LoVo (cell line): Measurements from ENCODE around the gene PRDM16.

ENCODE experiments used
- DNase-seq: peaks from one replicate; pipeline ENCODE4 v3.0.0-alpha.2; 2016; ENCODE audit warnings: low spot score

Gene PRDM16

DNA sequence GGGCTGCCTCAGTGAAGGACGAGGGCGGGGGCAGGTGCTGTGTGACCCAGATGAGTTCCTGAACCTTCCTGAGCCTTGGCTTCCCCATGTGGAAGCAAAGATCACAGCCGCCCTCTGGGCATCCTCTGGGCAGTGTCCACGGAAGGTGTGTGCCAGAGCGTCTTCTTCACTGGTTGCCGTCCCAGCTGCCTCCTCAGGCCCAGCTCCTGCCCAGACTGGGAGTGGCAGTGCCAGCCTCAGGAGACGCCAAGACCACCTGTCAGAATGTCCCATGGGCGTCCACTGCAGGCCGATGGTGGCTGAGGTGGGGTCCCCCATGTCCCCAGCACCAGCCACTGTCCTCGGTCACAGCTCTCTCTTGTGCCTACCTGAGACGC, 395.6 kb downstream of the PRDM16 start:
- no peak for DNase-seq

DNA sequence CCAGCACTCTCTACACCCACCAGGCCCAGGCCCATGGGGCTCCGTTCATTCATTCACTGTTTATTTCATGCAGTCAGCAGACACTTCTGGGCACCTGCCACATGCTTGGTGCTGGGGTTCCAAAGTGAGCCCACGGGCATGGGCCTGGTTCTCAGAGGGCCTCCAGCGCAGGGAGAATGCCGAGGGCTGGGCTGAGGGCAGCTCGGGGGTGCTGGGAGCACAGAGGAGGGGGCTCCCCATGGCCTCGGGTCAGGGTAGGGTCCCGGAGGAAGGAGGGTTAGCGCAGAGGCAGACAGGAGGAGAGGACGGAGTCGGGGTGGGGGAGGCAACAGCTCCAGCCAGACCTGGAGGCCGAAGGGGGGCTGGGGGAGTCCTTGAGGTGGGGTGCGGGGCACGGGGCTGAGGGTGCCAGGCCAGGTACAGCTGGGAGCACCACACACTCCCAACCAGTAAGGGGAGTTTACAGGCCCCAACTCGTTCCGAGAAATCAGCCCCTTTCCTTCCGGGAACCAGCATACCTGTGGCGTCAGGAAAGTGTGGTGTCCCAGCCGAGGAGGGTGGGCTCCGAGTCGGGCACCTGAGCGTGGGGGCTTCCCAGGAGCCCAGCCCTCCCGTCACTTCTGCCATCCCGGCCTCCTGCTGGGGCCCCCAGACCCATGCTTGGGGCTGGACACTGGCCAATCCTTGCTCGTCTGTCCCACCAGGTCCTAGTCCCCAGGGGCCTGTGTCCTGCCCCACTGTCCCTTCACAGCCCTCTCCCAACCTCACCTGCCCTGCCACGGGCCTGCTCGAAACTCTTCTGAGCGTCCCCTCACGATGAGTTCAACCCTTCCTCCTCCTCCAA, 396.3 kb downstream of the PRDM16 start:
- DNase-seq, result no peak

DNA sequence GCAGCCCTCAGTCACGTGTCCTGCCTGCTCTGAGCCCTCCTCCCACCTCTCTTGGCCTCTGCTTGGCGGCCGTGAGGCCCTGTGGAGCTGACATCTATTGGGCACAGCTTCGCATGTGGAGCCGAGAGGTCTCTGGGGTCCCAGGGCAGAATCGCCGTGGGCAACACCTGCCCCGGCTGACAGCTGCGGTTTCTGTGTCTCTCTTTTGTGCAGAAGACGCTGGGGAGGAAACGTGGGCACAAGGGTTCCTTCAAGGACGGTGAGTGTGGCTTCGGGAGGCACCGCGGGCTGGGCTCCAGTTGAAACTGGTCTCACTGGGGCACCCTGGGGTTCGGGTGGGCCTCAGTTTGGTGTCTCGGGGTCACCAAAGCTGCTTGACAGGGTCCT, 396.9 kb downstream of the PRDM16 start:
- no peak for DNase-seq

DNA sequence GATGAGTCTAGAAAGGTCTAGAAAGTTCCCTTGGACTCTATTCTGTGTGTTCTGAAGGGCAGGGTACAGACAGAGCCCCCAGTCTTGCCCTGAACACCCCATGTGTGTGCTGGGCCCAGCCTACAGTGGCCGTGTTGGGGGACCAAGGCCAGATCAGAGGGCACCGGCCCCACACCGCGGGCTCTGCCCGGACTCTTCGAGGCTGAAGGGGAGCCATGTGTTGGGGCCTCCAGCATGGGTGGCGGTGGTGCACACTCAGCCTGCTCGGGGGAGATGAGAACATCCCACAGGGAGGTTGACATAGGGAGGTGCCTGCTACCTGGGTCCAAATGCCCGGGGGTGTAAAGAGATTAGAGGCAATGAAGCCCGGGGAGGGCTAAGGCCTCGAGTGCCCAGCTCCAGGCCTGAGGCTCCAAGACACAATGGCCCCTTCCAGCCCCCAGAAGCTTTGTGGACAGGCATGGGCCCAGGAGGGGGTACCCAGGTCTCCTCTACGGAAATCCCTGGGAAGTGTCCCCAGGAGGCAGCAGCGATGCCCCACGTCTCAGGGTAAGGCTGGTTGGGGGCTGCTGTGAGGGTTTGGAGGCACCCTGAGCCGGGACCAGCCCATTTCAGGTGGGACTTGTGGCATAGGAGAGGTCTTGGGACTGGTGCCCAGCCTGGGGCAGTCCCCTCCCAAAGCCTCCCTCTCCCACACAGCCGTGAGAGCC, 397.5 kb downstream of the PRDM16 start:
- no peak for DNase-seq

DNA sequence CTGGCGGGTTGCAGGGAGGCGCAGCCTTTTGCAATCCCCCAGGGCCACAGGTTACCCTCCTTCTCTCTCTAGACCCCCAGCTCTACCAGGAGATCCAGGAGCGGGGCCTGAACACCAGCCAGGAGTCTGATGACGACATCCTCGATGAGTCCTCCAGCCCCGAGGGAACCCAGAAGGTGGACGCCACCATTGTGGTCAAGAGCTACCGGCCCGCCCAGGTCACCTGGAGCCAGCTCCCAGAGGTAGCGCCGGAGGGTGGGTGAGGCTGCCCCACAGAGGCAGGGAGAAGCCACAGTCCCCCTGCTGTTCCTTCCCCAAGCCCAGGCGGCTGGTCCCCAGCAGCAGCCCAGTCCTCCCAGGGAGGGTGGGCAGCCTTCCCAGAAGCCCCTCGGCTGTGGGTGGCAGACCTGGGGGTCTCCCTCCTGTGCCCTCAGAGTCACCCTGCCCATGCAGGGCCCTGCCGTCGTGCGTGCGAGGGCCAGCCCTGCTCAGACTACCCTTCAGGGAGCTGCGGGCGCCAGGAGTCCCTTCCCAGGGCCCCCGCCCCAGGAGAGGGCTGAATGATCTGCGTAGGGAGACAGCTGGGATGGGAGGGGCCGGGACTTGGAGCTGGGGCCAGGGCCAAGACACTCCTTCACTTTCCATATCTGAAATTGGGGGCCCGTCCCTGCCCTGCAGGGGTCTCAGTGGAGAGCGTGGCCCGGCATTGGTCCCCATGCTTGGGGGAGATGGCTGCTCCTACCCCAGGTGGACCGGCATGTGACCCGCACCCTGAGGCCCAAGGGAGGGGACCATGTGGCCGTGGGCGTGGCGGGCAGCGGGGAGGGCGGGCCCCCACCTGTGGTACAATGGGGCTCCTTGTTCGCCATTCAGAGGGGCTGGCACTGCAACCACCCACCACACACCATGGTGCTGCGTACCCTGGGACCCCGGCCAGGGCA, 398.4 kb downstream of the PRDM16 start:
- no peak for DNase-seq

DNA sequence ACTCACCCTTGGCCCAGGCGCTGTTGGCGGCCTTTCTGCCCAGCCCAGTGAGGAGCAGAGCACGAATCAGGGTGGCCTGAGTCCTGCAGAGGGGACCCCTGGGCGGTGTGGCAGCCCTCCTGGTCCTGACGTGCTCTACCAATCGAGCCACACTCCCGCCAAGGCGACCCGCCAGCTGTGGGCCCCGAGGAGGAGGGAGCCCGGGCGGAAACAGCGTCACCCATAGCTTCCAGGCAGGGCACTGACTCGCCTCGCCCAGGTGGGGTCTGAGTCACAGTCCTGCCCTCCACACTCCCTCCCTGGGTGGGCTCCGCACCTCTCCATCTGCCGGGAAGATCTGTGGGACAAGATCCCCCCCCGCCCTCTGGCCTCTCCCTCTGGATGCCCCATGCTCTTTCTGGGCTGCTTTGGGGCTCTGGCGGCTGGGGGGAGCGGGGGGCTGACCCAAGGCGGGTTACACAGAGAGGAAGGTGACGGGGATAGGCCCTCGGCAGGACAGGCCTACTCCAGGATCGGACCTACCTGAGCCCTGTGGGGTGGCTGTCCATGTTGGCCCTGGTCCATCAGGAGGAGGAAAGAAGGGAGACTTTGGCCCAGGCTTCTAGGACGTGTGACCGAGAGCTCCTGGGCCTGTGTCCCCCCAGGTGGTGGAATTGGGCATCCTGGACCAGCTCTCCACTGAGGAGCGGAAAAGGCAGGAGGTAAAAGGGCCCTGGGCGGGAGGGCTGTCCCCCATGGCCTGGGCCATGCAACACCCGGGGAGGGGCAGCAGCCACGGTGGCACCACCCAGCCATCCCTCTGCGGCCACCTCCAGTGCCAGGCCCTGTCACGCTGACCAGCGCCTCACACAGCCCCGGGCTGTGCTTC, 399.5 kb downstream of the PRDM16 start:
- no peak for DNase-seq

DNA sequence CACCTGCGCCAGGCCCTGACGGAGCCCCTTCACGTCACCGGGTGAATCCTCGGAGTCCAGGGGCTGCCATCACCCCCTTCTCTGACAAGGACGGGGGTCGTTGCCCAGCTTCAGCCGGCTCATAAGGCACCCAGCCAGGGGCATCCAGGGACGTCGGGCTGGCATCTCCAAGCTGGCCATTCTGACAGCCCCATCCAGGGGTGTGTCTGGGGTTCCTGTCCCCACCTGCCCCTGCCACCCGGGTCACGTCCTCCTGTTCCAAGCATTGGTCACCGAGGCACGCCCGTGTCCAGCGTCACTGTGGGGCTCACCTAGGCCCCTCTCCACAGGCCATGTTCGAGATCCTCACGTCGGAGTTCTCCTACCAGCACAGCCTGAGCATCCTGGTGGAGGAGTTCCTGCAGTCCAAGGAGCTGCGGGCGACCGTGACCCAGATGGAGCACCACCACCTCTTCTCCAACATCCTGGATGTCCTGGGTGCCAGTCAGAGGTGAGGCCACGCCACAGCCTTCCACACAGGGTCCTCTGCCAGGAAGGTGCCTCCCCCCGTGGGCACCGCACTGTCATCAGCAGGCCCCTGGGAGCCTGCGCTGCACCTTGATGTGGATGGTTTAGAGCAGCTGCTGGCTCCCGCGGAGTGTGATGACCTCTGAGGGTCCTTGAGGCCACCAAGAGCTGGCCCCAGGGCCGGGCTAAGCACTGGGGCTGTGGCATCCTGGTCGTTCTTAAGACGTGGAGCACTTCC, 400.3 kb downstream of the PRDM16 start:
- DNase-seq, result no peak

DNA sequence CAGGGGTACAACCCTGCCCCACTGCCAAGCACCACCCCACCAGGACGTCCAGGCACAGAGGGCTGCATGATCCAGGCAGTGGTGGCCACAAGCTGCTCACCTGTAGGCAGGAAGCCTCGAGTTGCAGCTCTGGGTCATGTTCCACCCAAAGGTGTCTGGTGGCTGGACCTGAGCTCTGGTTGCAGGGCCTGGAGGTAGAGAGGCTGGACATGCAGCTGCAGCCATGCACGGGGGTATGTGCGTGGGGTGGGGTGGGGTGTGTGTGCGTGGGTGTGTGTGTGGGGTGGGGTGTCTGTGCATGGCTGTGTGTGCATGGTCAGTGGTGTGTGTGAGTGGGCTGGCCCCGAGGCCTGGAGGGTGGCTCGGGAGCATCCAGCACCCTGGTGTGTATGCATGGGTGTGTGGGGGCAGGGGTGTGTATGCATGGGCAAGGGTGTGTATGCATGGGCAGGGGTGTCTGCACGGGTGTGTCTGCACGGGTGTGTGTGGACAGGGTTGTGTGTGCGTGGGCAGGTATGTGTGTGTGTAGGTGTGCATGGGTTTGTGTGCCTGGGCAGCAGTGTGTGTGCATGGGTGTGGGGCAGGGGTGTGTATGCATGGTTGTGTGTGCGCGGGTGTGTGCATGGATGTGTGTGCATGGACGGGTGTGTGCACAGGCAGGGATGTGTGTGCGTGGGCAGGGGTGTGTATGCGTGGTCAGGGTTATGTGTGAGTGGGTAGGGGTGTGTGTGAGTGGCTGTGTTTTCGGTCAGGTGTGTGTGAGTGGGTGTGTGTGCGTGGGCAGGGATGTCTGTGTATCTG, 401.0 kb downstream of the PRDM16 start:
- DNase-seq, result no peak

DNA sequence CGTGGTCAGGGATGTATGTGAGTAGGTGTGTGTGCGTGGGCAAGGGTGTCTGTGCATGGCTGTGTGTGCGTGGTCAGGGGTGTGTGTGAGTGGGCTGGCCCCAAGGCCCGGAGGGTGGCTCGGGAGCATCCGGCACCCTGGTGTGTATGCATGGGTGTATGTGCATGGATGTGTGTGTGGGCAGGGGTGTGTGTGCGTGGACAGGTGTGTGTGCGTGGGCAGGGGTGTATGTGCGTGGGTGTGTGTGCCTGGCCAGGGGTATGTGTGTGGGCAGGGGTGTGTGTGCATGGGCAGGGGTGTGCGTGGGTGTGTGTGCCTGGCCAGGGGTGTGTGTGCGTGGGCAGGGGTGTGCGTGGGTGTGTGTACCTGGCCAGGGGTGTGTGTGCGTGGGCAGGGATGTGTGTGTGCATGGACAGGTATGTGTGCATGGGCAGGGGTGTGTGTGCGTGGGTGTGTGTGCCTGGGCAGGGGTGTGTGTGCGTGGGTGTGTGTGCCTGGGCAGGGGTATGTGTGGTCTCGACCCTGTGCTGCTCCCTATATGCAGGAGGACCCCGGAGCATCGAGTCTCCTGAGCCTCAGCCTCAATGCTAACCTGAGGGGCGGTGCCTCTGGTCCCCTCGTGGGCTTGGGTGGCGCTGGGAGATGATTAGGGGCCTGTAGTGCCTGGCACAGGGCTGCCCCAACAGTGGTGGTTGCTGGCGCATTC, 401.8 kb downstream of the PRDM16 start:
- no peak for DNase-seq

DNA sequence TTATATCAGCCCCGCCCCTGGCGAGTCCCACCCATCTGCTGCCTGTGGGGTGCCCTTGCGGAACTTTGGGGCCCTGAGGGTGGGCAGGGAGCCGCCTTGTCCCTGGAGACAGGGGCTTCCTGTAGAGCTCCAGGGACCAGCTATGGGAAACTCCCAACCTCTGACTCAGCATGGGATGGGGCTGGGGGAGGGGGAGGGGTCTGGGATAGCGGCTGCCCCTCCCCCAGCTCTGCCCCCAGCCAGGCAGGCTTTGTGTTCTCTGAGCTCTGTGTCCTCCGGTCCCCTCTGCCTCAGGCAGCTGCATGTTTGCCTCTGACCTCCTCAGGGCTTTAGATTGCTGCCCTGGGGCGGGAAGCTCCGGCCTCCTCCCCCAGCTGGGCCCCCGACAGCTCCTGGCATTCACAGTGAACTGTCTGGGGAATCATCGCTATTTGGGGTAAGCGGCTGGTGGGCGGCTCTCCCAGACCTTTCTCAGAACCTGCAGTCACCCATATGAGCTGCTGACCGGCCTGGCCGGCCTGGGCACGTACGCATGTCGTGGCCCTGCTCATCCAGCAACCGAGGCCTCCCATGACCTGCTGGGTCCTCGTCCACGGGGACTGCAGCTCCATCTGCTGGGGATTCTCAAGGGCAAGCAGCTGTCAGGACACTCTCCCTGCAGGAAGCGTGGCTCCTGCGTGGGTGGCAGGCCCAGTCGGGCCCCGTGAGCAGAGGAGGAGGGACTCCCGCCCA, 402.5 kb downstream of the PRDM16 start:
- no peak for DNase-seq

DNA sequence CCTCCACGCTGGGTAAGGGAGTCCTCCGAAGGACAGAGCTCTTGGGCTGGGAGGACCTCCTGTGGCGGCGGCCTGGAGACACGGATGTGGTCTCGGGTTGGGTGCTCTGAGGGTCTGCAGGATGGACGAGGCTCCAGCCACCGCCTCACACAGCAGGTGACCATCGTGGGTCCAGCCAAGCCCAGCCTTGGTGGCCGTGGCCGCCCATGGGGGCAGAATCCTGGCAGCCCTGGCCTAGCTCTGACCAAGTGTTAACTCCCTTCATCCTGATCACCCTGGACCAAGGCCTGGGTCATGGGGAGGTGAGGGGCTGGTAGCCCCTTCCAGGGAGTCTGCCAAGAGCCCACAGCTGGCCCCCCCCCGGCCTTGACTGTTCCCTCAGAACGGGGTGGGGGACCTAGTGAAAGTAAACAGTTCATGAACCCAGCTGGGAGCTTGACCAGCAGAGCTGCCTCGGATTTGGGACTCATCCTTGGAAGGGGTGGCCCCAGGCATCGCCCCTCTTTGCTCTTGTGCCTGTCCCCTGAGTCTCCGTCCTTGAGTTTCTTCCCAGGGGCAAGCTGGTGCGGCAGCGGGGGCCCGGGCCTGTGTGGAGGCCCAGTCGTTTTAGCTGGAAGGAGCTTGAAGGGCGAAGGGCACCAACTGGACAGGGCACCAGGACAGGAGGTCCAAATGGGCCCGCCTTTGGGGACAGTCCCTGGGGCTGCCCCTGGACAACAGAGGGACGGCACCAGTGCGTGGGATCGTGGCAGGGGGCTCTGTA, 403.3 kb downstream of the PRDM16 start:
- DNase-seq, result no peak

DNA sequence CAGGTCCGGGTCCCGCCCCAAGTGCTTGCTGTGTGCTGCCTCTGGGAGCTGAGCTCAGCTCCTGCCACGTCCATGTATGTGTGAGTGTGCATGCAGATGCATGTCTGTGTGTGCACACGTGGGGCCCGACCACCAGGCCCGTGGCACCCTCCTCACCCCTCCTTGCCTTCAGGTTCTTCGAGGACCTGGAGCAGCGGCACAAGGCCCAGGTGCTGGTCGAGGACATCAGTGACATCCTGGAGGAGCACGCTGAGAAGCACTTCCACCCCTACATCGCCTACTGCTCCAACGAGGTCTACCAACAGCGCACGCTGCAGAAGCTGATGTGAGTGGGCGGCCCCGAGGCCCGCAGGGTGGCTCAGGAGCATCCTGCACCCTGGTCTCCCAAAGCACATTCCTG, 403.9 kb downstream of the PRDM16 start:
- DNase-seq, result no peak

DNA sequence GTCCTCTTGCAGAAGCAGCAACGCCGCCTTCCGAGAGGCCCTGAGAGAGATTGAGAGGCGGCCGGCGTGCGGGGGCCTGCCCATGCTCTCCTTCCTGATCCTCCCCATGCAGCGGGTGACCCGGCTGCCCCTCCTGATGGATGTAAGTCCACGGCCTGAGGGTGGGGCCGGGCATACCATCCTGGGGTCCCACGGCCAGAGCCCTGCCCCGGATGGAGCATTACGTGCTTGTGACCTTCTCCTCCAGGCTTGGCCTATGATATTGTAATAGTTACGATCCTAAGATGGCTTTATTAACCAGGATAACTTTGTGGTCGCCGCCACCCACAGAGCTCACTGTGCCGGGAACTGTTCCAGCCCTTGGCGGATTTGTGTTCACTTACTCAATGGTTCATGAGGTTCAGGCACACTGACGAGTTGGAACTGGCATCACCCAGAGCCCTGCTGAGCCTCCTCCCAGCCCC, 404.4 kb downstream of the PRDM16 start:
- no peak for DNase-seq

DNA sequence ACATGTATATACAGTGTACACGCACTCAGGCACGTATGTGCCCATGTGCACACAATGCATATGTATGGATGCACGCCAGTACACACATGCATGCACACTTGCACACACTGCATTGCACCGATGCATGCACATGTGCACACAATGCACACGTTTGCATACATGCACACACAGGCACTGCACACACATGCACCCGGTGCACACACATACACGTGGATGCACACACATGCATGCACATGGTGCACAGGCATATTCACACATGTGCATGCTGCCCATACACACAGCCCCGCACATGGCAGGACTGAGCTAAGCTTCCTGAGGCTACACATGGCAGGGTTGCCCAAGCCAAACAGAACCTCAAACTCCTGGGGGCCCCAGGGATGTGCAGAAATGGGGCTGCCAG, 405.0 kb downstream of the PRDM16 start:
- DNase-seq, result no peak

DNA sequence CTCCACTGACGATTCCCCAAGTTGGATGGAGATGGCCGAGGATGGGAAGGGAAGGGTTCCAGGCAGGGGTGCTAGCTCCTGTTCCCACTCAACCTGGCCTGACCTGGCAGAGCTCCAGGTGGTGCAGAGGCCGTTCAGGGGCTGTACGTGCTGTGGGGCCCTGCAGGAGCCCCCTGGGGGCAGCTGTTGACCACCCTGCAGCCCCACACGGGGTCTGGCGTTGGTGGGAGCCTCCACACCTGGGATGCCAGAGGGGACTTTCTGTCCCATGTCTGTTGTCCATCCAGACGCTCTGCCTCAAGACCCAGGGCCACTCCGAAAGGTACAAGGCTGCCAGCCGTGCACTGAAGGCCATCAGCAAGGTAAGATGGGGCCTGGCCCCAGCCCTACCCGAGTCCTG, 405.4 kb downstream of the PRDM16 start:
- DNase-seq, result no peak

DNA sequence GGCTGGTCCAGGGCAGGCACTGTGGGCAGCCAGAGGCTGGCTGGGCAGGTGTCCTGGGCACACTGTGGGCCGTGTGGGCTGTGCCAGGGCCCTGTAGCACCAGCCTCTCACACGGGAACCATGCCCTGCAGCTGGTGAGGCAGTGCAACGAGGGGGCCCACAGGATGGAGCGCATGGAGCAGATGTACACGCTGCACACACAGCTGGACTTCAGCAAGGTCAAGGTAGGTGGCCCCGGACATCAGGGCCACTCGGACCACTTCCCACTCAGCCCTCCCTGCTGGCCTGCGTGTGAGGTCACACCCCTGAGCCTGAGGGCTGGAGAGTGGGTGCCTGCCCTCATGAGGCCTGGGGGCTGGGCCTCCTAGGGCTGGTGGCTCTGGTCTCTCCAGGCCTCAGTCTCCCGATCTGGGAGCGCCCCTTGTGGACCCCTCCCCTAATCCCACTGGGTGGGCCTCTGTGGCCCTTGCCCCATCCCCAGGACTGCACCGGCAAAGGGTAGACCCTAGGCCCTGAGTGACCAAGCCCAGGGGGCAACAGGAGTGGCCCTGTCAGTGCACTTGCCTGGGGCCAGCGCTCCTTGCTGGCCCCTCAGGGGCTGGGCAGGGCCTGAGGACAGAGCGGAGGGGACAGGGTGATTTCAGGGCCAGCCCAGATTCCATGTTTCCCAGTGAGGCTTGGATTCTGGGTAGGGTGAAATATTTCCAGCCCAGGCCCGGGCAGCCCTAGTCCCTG, 407.0 kb downstream of the PRDM16 start:
- DNase-seq, result no peak

DNA sequence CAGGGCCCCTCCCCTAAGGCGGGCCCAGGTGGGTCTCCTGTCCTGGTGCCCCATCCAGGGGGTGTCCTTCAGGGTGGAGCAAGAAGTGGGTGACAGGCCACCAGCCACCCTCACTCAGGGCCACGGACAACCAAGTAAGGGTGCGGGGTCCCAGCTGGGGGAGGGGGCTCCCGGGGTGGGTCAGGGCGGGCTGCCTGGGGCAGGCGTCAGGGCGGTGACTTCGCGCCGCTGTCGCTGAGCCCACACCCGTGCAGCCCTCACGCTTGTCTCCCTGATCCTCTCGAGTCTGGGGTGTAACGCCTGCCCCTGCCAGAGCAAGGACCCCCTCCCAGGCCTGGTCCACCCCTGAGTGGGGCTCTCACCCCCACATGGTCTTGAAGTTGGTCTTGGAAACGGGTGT, 407.7 kb downstream of the PRDM16 start:
- DNase-seq, result no peak
